Measurements from ENCODE around the gene RPL37. TPM values are rescaled to one million over a fixed set of nuclear protein-coding genes. Genes with fewer than 3 reads are reported as not detected.
A peak's percentile ranks its signal among the peaks of the same experiment; 100 is the strongest.

Gene RPL37
- total RNA-seq, 3 donors from 2014 or later (not counting 1 experiment from before 2014, with no cell fraction given): 961 to 1,288 (median 1,179) TPM

GRCh38 chr5:40799258-40799657 is 35.8 kb downstream of the RPL37 start:
- no peaks in the 10 kb centered on the region for H3K27me3 ChIP-seq (ENCODE audit: control insufficient read depth, insufficient read depth, low read length)
- H3K4me3 ChIP-seq (ENCODE audit: low read length): no peak overlapping the region
- no peaks in the 10 kb centered on the region for H3K36me3 ChIP-seq (ENCODE audit: control insufficient read depth, insufficient read depth, low read length)
- DNase-seq (peak in 1 of 2 donors; percentile 11), ATAC-seq (no peak)
- Mint-ChIP-seq H3K36me3 (no peaks in the 10 kb centered on the region), H3K4me3 (peak overlapping the region; percentile 92), H3K9me3 (no peaks in the 10 kb centered on the region), H3K27me3 (ENCODE audit: low read depth in 2 of 2) (peaks cover 0 to 7% of the 10 kb centered on the region in 2 donors), H3K4me1 (peaks cover 33 to 35% of the 10 kb centered on the region in 2 donors), H3K27ac (peak overlapping the region; percentile 89 to 95)
- H3K27ac ChIP-seq (ENCODE audit: low read length): no peak overlapping the region
- intact Hi-C loops (cut with micrococcal nuclease): no loop called here
- peaks cover 8% of the 10 kb centered on the region for H3K4me1 ChIP-seq (ENCODE audit: control insufficient read depth, insufficient read depth, low read length)
- H3K9me3 ChIP-seq (ENCODE audit: control insufficient read depth, insufficient read depth, low read length): no peaks in the 10 kb centered on the region
- 50% methylated on average over 1 of the region's 1 CpG for WGBS (ENCODE audit: insufficient coverage)
- TF ChIP-seq CTCF (IDR thresholded peaks at IDR 0.05): no peak

DNA sequence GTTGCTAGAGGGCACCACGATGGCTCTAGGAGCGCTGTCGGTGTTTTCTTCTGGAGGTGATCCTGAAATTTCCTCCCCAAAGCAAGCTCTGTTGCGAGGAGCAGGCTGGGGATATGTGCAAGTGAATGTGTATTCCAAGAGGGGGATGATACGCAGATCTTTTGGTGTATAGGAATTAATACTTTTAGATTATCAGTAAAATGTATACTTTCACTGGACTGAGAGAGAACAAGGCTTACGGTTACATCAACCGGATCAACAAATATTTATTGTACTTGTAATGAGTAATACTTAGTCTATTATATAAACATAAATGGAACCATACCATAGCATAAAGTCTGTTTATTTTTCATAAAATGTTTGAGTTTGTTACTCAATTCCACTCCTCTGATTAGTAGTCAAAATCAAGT is 36.2 kb downstream of the RPL37 start:
- no peak for ATAC-seq
- no peaks in the 10 kb centered on the region for H3K9me3 Mint-ChIP-seq
- Histone ChIP-seq H3K27me3 (ENCODE audit: control insufficient read depth, insufficient read depth, low read length) (no peaks in the 10 kb centered on the region), H3K4me1 (ENCODE audit: control insufficient read depth, insufficient read depth, low read length) (peaks cover 8% of the 10 kb centered on the region), H3K36me3 (ENCODE audit: control insufficient read depth, insufficient read depth, low read length) (no peaks in the 10 kb centered on the region), H3K4me3 (ENCODE audit: low read length) (peak overlapping the region; percentile 96), H3K27ac (ENCODE audit: low read length) (peak overlapping the region; percentile 96), H3K9me3 (ENCODE audit: control insufficient read depth, insufficient read depth, low read length) (no peaks in the 10 kb centered on the region)
- H3K27me3 Mint-ChIP-seq (ENCODE audit: low read depth in 2 of 2): peaks cover 0 to 7% of the 10 kb centered on the region in 2 donors
- TF ChIP-seq CTCF (IDR thresholded peaks at IDR 0.05): no peak
- peak overlapping the region; percentile 89 to 95 for H3K27ac Mint-ChIP-seq
- intact Hi-C loops (cut with micrococcal nuclease): loop anchor here (1.0 kb wide), 2 partner anchors 35 to 44 kb away; partner anchors contain the start of gene TTC33
- DNase-seq: no peak
- H3K4me1 Mint-ChIP-seq: peaks cover 38 to 39% of the 10 kb centered on the region in 2 donors
- 0% methylated on average over 5 of the region's 7 CpGs for WGBS (ENCODE audit: insufficient coverage)
- peak overlapping the region; percentile 92 for H3K4me3 Mint-ChIP-seq
- no peaks in the 10 kb centered on the region for H3K36me3 Mint-ChIP-seq

GRCh38 chr5:40798012-40798800 is 36.8 kb downstream of the RPL37 start, which contains the start of gene PRKAA1:
PRKAA1 (minus strand) TSS chr5:40798374; CDS start chr5:40798189, 185 bp downstream.
- Histone ChIP-seq H3K4me3 (ENCODE audit: low read length) (peak within 1 kb of the TSS; percentile 97), H3K27ac (ENCODE audit: low read length) (peak within 1 kb of the TSS; percentile 96), H3K9me3 (ENCODE audit: control insufficient read depth, insufficient read depth, low read length) (no peaks in the 10 kb centered on the region), H3K36me3 (ENCODE audit: control insufficient read depth, insufficient read depth, low read length) (no peaks in the 10 kb centered on the region), H3K27me3 (ENCODE audit: control insufficient read depth, insufficient read depth, low read length) (no peaks in the 10 kb centered on the region), H3K4me1 (ENCODE audit: control insufficient read depth, insufficient read depth, low read length) (peaks cover 8% of the 10 kb centered on the region)
- Mint-ChIP-seq H3K4me1 (peaks cover 43 to 44% of the 10 kb centered on the region in 2 donors), H3K4me3 (peak within 1 kb of the TSS; percentile 92), H3K36me3 (no peaks in the 10 kb centered on the region), H3K9me3 (no peaks in the 10 kb centered on the region), H3K27me3 (ENCODE audit: low read depth in 2 of 2) (peaks cover 0 to 7% of the 10 kb centered on the region in 2 donors), H3K27ac (peak within 1 kb of the TSS; percentile 89 to 95)
- intact Hi-C loops (cut with micrococcal nuclease): loop anchor here (1.0 kb wide), 2 partner anchors 36 to 43 kb away; partner anchors contain the start of gene TTC33
- peak; percentile 73 for TF ChIP-seq CTCF (IDR thresholded peaks at IDR 0.05)
- peak; percentile 92 to 95 for DNase-seq
- WGBS (ENCODE audit: insufficient coverage): under 1% methylated on average over 66 of the region's 70 CpGs
- ATAC-seq: peak; percentile 93 to 99 (median 95)
